Measurements from ENCODE around the gene UBE2E2.

The UBE2E2 gene

GRCh38 chr3:23236890-23237289 lies 33.8 kb downstream of the UBE2E2 start:
- no peaks in the 10 kb centered on the region for H3K27me3 ChIP-seq (ENCODE audit: insufficient read depth, low read length)
- peaks cover 2% of the 10 kb centered on the region for H3K4me1 ChIP-seq (ENCODE audit: insufficient read depth, low read length)
- H3K36me3 ChIP-seq (ENCODE audit: insufficient read depth, low read length): no peaks in the 10 kb centered on the region
- no peaks in the 10 kb centered on the region for H3K9me3 ChIP-seq (ENCODE audit: low read length)
- no peak overlapping the region for H3K4me3 ChIP-seq (ENCODE audit: low read length)
- H2AFZ ChIP-seq (ENCODE audit: low read depth, low read length): no peak overlapping the region

GRCh38 chr3:23238156-23238555 lies 35.0 kb downstream of the UBE2E2 start:
- no peaks in the 10 kb centered on the region for H3K36me3 ChIP-seq (ENCODE audit: insufficient read depth, low read length)
- no peaks in the 10 kb centered on the region for H3K9me3 ChIP-seq (ENCODE audit: low read length)
- no peaks in the 10 kb centered on the region for H3K27me3 ChIP-seq (ENCODE audit: insufficient read depth, low read length)
- H2AFZ ChIP-seq (ENCODE audit: low read depth, low read length): no peak overlapping the region
- no peak overlapping the region for H3K4me3 ChIP-seq (ENCODE audit: low read length)
- peaks cover 2% of the 10 kb centered on the region for H3K4me1 ChIP-seq (ENCODE audit: insufficient read depth, low read length)

GRCh38 chr3:23238578-23238977 lies 35.5 kb downstream of the UBE2E2 start:
- Histone ChIP-seq H3K27me3 (ENCODE audit: insufficient read depth, low read length) (no peaks in the 10 kb centered on the region), H3K4me3 (ENCODE audit: low read length) (no peak overlapping the region), H3K36me3 (ENCODE audit: insufficient read depth, low read length) (no peaks in the 10 kb centered on the region), H3K4me1 (ENCODE audit: insufficient read depth, low read length) (peaks cover 2% of the 10 kb centered on the region), H2AFZ (ENCODE audit: low read depth, low read length) (no peak overlapping the region), H3K9me3 (ENCODE audit: low read length) (no peaks in the 10 kb centered on the region)

- Histone ChIP-seq H3K9me3 (ENCODE audit: low read length) (no peaks in the 10 kb centered on the region), H3K4me1 (ENCODE audit: insufficient read depth, low read length) (peaks cover 2% of the 10 kb centered on the region), H3K4me3 (ENCODE audit: low read length) (no peak overlapping the region), H3K27me3 (ENCODE audit: insufficient read depth, low read length) (no peaks in the 10 kb centered on the region), H3K36me3 (ENCODE audit: insufficient read depth, low read length) (no peaks in the 10 kb centered on the region), H2AFZ (ENCODE audit: low read depth, low read length) (no peak overlapping the region)
These were observed 36.3 kb downstream of the UBE2E2 start for GRCh38 chr3:23239211-23240068.

GRCh38 chr3:23240171-23240785 lies 37.2 kb downstream of the UBE2E2 start:
- Histone ChIP-seq H3K9me3 (ENCODE audit: low read length) (no peaks in the 10 kb centered on the region), H2AFZ (ENCODE audit: low read depth, low read length) (no peak overlapping the region), H3K27me3 (ENCODE audit: insufficient read depth, low read length) (no peaks in the 10 kb centered on the region), H3K4me3 (ENCODE audit: low read length) (no peak overlapping the region), H3K36me3 (ENCODE audit: insufficient read depth, low read length) (no peaks in the 10 kb centered on the region), H3K4me1 (ENCODE audit: insufficient read depth, low read length) (peaks cover 2% of the 10 kb centered on the region)

GRCh38 chr3:23241256-23241655 lies 38.1 kb downstream of the UBE2E2 start:
- Histone ChIP-seq H3K27me3 (ENCODE audit: insufficient read depth, low read length) (no peaks in the 10 kb centered on the region), H3K9me3 (ENCODE audit: low read length) (no peaks in the 10 kb centered on the region), H2AFZ (ENCODE audit: low read depth, low read length) (no peak overlapping the region), H3K4me3 (ENCODE audit: low read length) (no peak overlapping the region), H3K36me3 (ENCODE audit: insufficient read depth, low read length) (no peaks in the 10 kb centered on the region), H3K4me1 (ENCODE audit: insufficient read depth, low read length) (peaks cover 2% of the 10 kb centered on the region)

GRCh38 chr3:23242106-23242505 lies 39.0 kb downstream of the UBE2E2 start:
- Histone ChIP-seq H3K27me3 (ENCODE audit: insufficient read depth, low read length) (no peaks in the 10 kb centered on the region), H2AFZ (ENCODE audit: low read depth, low read length) (no peak overlapping the region), H3K36me3 (ENCODE audit: insufficient read depth, low read length) (no peaks in the 10 kb centered on the region), H3K4me3 (ENCODE audit: low read length) (no peak overlapping the region), H3K9me3 (ENCODE audit: low read length) (no peaks in the 10 kb centered on the region), H3K4me1 (ENCODE audit: insufficient read depth, low read length) (peaks cover 2% of the 10 kb centered on the region)

- Histone ChIP-seq H3K4me1 (ENCODE audit: insufficient read depth, low read length) (peaks cover 2% of the 10 kb centered on the region), H3K4me3 (ENCODE audit: low read length) (no peak overlapping the region), H3K27me3 (ENCODE audit: insufficient read depth, low read length) (no peaks in the 10 kb centered on the region), H2AFZ (ENCODE audit: low read depth, low read length) (no peak overlapping the region), H3K36me3 (ENCODE audit: insufficient read depth, low read length) (no peaks in the 10 kb centered on the region), H3K9me3 (ENCODE audit: low read length) (no peaks in the 10 kb centered on the region)
These were observed 41.4 kb downstream of the UBE2E2 start for GRCh38 chr3:23244324-23245041.

GRCh38 chr3:23246651-23247050 lies 43.5 kb downstream of the UBE2E2 start:
- Histone ChIP-seq H3K4me1 (ENCODE audit: insufficient read depth, low read length) (no peaks in the 10 kb centered on the region), H3K36me3 (ENCODE audit: insufficient read depth, low read length) (no peaks in the 10 kb centered on the region), H2AFZ (ENCODE audit: low read depth, low read length) (no peak overlapping the region), H3K27me3 (ENCODE audit: insufficient read depth, low read length) (no peaks in the 10 kb centered on the region), H3K4me3 (ENCODE audit: low read length) (no peak overlapping the region), H3K9me3 (ENCODE audit: low read length) (no peaks in the 10 kb centered on the region)

- H3K36me3 ChIP-seq (ENCODE audit: insufficient read depth, low read length): no peaks in the 10 kb centered on the region
- H3K4me1 ChIP-seq (ENCODE audit: insufficient read depth, low read length): no peaks in the 10 kb centered on the region
- H3K27me3 ChIP-seq (ENCODE audit: insufficient read depth, low read length): no peaks in the 10 kb centered on the region
- no peaks in the 10 kb centered on the region for H3K9me3 ChIP-seq (ENCODE audit: low read length)
- H3K4me3 ChIP-seq (ENCODE audit: low read length): no peak overlapping the region
- no peak overlapping the region for H2AFZ ChIP-seq (ENCODE audit: low read depth, low read length)
These were observed 45.5 kb downstream of the UBE2E2 start for GRCh38 chr3:23248594-23249131.

- H3K4me3 ChIP-seq (ENCODE audit: low read length): no peak overlapping the region
- H3K36me3 ChIP-seq (ENCODE audit: insufficient read depth, low read length): no peaks in the 10 kb centered on the region
- no peak overlapping the region for H2AFZ ChIP-seq (ENCODE audit: low read depth, low read length)
- no peaks in the 10 kb centered on the region for H3K4me1 ChIP-seq (ENCODE audit: insufficient read depth, low read length)
- no peaks in the 10 kb centered on the region for H3K27me3 ChIP-seq (ENCODE audit: insufficient read depth, low read length)
- no peaks in the 10 kb centered on the region for H3K9me3 ChIP-seq (ENCODE audit: low read length)
These were observed 46.8 kb downstream of the UBE2E2 start for GRCh38 chr3:23249961-23250360.

- no peaks in the 10 kb centered on the region for H3K4me1 ChIP-seq (ENCODE audit: insufficient read depth, low read length)
- no peaks in the 10 kb centered on the region for H3K27me3 ChIP-seq (ENCODE audit: insufficient read depth, low read length)
- H3K4me3 ChIP-seq (ENCODE audit: low read length): no peak overlapping the region
- H2AFZ ChIP-seq (ENCODE audit: low read depth, low read length): no peak overlapping the region
- H3K9me3 ChIP-seq (ENCODE audit: low read length): no peaks in the 10 kb centered on the region
- no peaks in the 10 kb centered on the region for H3K36me3 ChIP-seq (ENCODE audit: insufficient read depth, low read length)
These were observed 49.0 kb downstream of the UBE2E2 start for GRCh38 chr3:23252122-23252521.

GRCh38 chr3:23253214-23253613 lies 50.1 kb downstream of the UBE2E2 start:
- Histone ChIP-seq H3K9me3 (ENCODE audit: low read length) (no peaks in the 10 kb centered on the region), H3K27me3 (ENCODE audit: insufficient read depth, low read length) (no peaks in the 10 kb centered on the region)

More at GRCh38 chr3:23253214-23253613, 50.1 kb downstream of the UBE2E2 start:
- no peak overlapping the region for H3K4me3 ChIP-seq (ENCODE audit: low read length)
- no peaks in the 10 kb centered on the region for H3K4me1 ChIP-seq (ENCODE audit: insufficient read depth, low read length)
- H2AFZ ChIP-seq (ENCODE audit: low read depth, low read length): no peak overlapping the region
- H3K36me3 ChIP-seq (ENCODE audit: insufficient read depth, low read length): no peaks in the 10 kb centered on the region

Data from neuron (in vitro differentiated cells).